ENCODE data around the gene LIMCH1. TPM values are rescaled to one million over a fixed set of nuclear protein-coding genes. Genes with fewer than 3 reads are reported as not detected.

Gene LIMCH1
- total RNA-seq, 4 donors from 2014 or later = 8.5 to 32.6 (median 27.0) TPM

DNA sequence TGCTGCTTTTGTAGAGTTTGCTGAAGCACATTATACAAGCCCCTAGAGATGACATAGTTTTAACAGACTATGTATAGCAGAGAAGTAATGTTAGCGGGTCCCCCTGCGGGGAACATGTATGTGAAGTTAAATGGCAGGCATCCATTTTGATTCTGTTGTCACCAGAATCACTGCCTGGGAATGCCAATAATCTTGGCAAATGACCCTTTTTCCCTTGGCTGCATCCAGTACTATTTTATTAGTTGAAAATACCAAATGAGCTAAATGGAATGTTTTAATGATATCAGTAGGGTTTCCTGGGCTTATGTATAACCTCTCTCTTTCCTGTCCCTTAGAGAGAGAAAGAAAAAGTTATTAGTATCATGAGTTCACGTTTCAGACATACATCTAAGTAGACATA is 93.6 kb downstream of the LIMCH1 start:
- no peaks in the 10 kb centered on the region for H3K4me1 ChIP-seq
- TF ChIP-seq EP300 (IDR thresholded peaks at IDR 0.05) = no peak
- TF ChIP-seq POLR2A (IDR thresholded peaks at IDR 0.05) = no peak
- no peak for TF ChIP-seq POLR2AphosphoS5 (IDR thresholded peaks at IDR 0.05)
- TF ChIP-seq, protein P1, sequence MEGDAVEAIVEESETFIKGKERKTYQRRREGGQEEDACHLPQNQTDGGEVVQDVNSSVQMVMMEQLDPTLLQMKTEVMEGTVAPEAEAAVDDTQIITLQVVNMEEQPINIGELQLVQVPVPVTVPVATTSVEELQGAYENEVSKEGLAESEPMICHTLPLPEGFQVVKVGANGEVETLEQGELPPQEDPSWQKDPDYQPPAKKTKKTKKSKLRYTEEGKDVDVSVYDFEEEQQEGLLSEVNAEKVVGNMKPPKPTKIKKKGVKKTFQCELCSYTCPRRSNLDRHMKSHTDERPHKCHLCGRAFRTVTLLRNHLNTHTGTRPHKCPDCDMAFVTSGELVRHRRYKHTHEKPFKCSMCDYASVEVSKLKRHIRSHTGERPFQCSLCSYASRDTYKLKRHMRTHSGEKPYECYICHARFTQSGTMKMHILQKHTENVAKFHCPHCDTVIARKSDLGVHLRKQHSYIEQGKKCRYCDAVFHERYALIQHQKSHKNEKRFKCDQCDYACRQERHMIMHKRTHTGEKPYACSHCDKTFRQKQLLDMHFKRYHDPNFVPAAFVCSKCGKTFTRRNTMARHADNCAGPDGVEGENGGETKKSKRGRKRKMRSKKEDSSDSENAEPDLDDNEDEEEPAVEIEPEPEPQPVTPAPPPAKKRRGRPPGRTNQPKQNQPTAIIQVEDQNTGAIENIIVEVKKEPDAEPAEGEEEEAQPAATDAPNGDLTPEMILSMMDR (IDR thresholded peaks at IDR 0.05) = no peak

GRCh38 chr4:41632481-41633073 is 94.6 kb downstream of the LIMCH1 start:
- H3K4me1 ChIP-seq = no peaks in the 10 kb centered on the region
- no peaks in the 10 kb centered on the region for H3K36me3 ChIP-seq
- no peak overlapping the region for H3K27ac ChIP-seq
- H3K4me3 ChIP-seq = no peak overlapping the region
- no peak for TF ChIP-seq EP300 (IDR thresholded peaks at IDR 0.05)
- TF ChIP-seq POLR2AphosphoS5 (IDR thresholded peaks at IDR 0.05) = no peak
- no peak for TF ChIP-seq POLR2A (IDR thresholded peaks at IDR 0.05)
- TF ChIP-seq, protein P1 (IDR thresholded peaks at IDR 0.05) = no peak
- no peak for DNase-seq (ENCODE audit: low spot score in 2 of 2)
- no peaks in the 10 kb centered on the region for H3K27me3 ChIP-seq
- WGBS = 75% methylated on average over 11 of the region's 11 CpGs
- no peaks in the 10 kb centered on the region for H3K9me3 ChIP-seq

More for the DNA sequence above, 93.6 kb downstream of the LIMCH1 start:
- no peak overlapping the region for H3K4me3 ChIP-seq
- H3K27ac ChIP-seq = no peak overlapping the region
- WGBS = 92% methylated on average over 3 of the region's 3 CpGs
- H3K27me3 ChIP-seq = no peaks in the 10 kb centered on the region
- H3K9me3 ChIP-seq = no peaks in the 10 kb centered on the region
- no peaks in the 10 kb centered on the region for H3K36me3 ChIP-seq
- no peak for DNase-seq (ENCODE audit: low spot score in 2 of 2)

DNA sequence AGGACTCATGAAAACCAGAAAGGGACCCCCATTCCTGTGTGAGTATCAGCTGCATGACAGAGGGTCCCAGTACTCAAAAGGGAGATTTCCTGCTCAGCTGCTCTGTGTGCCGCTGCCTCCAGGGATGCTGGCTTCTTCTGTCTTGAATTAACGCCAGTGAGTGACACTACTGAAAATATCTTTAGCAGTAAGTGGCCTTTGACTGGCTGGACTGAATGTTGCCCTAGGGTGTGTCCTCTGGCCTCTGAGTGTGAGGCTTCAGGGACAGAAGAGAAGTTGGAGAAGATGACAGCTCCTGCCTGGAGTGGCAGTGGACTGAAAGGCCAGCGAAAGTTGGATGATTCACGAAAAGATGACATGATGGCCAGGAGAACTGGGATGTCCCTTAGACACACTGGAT is 95.4 kb downstream of the LIMCH1 start:
- 97% methylated on average over 4 of the region's 4 CpGs for WGBS
- Histone ChIP-seq H3K27me3 (no peaks in the 10 kb centered on the region), H3K4me3 (no peak overlapping the region), H3K9me3 (no peaks in the 10 kb centered on the region), H3K4me1 (no peaks in the 10 kb centered on the region), H3K27ac (no peak overlapping the region), H3K36me3 (no peaks in the 10 kb centered on the region)
- no peak for TF ChIP-seq EP300 (IDR thresholded peaks at IDR 0.05)
- TF ChIP-seq POLR2A (IDR thresholded peaks at IDR 0.05) = no peak
- TF ChIP-seq, protein P1 (IDR thresholded peaks at IDR 0.05) = no peak
- no peak for TF ChIP-seq POLR2AphosphoS5 (IDR thresholded peaks at IDR 0.05)
- DNase-seq (ENCODE audit: low spot score in 2 of 2) = no peak

DNA sequence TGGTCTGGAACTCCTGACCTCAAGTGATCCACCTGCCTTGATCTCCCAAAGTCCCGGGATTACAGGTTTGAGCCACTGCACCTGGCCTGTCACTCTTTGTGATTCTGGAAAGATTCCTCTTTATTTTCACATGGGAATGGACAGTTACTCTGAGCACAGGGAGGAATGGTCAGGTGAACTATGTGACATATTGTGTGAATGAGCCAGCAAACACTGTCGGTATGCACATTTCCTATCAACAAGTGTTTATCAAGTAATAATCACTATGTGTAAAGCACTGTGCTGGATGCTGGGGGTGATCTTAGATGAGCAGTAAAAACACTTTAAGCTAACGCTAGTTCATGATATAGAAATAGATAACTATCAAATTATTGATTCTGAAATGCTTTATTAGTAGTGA is 97.5 kb downstream of the LIMCH1 start:
- no peaks in the 10 kb centered on the region for H3K9me3 ChIP-seq
- DNase-seq (ENCODE audit: low spot score in 2 of 2) = no peak
- H3K4me3 ChIP-seq = no peak overlapping the region
- no peaks in the 10 kb centered on the region for H3K27me3 ChIP-seq
- 97% methylated on average over 3 of the region's 3 CpGs for WGBS
- no peak overlapping the region for H3K27ac ChIP-seq
- TF ChIP-seq EP300 (IDR thresholded peaks at IDR 0.05) = no peak
- TF ChIP-seq POLR2AphosphoS5 (IDR thresholded peaks at IDR 0.05) = no peak
- TF ChIP-seq, protein P1 (IDR thresholded peaks at IDR 0.05) = no peak
- TF ChIP-seq POLR2A (IDR thresholded peaks at IDR 0.05) = no peak
- no peaks in the 10 kb centered on the region for H3K36me3 ChIP-seq
- H3K4me1 ChIP-seq = no peaks in the 10 kb centered on the region

DNA sequence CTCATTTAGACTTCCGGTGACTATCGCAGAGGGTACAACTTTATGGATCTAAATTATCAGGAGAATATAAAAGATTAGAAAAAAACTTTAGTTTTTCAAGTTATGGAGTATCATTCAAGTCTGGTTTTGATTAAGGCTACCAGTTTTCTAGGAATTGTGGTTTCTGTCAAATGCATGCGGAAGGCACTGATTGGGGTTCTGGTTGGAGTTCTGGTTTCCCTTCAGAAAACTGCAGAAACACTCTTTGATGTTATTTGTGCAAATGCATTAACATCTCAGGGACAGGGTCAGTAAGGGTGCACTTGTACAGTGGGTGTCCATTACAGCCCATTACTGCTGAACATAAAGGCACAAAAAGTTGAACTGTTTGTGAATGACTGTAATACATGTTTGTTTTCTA is 100.2 kb downstream of the LIMCH1 start:
- H3K27ac ChIP-seq = no peak overlapping the region
- no peak overlapping the region for H3K4me3 ChIP-seq
- TF ChIP-seq EP300 (IDR thresholded peaks at IDR 0.05) = no peak
- TF ChIP-seq POLR2A (IDR thresholded peaks at IDR 0.05) = no peak
- TF ChIP-seq, protein P1 (IDR thresholded peaks at IDR 0.05) = no peak
- no peak for TF ChIP-seq POLR2AphosphoS5 (IDR thresholded peaks at IDR 0.05)
- H3K27me3 ChIP-seq = no peaks in the 10 kb centered on the region
- no peaks in the 10 kb centered on the region for H3K9me3 ChIP-seq
- H3K4me1 ChIP-seq = no peaks in the 10 kb centered on the region
- H3K36me3 ChIP-seq = no peaks in the 10 kb centered on the region
- DNase-seq (ENCODE audit: low spot score in 2 of 2) = no peak
- 94% methylated on average over 3 of the region's 3 CpGs for WGBS

All from suprapubic skin (tissue), 4 donors.